ENCODE data around the gene CFB.
"Not testable (repeated sequence)": the region's sequence is repeated elsewhere in the genome, so short reads cannot be mapped to it uniquely, and the experiment has no call there.

The CFB gene

DNA sequence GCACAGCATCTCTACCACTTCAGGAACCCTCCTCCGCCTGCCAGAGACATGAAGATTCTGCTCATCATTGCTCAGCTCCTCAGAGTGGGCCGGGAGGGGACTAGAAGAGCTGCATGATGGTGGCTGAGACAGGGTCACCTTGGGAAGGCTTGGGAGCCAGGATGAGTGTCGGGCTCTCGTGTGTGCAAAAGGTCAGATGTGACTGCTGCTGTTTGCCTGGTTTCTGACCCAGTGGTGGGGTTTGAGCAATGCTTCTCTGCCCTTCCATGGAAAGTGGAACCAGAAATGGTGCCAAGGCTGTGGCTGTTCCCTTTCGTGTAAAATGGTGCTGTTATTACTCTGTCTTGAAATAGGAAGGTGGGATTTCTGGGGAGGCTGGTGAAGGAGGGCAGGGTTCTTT, 35.1 kb downstream of the CFB start:
- not testable (repeated sequence) for H3K4me3 ChIP-seq (ENCODE audit: low read depth, low read length); H3K36me3 ChIP-seq (ENCODE audit: control insufficient read depth, insufficient read depth, low read length); H3K9me3 ChIP-seq (ENCODE audit: control insufficient read depth, insufficient read depth, low read length); H3K27me3 ChIP-seq (ENCODE audit: control insufficient read depth, insufficient read depth, low read length); H3K4me1 ChIP-seq (ENCODE audit: control insufficient read depth, insufficient read depth, low read length); H3K9ac ChIP-seq (ENCODE audit: low read depth, low read length)

DNA sequence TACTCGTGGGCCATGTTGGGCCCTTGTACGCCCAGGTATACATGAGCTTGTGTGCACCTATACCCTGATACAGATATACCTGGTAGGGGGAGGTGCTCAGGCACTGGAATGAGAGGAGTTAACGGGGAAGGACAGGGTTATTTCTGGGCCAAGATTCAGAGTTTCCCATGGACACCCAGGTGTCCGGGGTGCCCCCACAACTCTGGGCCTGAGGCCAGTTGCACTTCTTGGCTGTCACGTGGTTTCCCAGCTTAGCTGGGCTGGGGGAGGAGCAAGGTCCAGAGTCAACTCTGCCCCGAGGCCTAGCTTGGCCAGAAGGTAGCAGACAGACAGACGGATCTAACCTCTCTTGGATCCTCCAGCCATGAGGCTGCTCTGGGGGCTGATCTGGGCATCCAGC, 35.8 kb downstream of the CFB start, which contains the start of gene C4A:
Gene C4A, plus strand, starts transcription at position 314 of the 400 bp plus-strand sequence. Its CDS starts 51 bp downstream, at position 365.
- not testable (repeated sequence) for H3K4me3 ChIP-seq (ENCODE audit: low read depth, low read length); H3K27me3 ChIP-seq (ENCODE audit: control insufficient read depth, insufficient read depth, low read length); H3K9ac ChIP-seq (ENCODE audit: low read depth, low read length); H3K4me1 ChIP-seq (ENCODE audit: control insufficient read depth, insufficient read depth, low read length); H3K9me3 ChIP-seq (ENCODE audit: control insufficient read depth, insufficient read depth, low read length); H3K36me3 ChIP-seq (ENCODE audit: control insufficient read depth, insufficient read depth, low read length)

DNA sequence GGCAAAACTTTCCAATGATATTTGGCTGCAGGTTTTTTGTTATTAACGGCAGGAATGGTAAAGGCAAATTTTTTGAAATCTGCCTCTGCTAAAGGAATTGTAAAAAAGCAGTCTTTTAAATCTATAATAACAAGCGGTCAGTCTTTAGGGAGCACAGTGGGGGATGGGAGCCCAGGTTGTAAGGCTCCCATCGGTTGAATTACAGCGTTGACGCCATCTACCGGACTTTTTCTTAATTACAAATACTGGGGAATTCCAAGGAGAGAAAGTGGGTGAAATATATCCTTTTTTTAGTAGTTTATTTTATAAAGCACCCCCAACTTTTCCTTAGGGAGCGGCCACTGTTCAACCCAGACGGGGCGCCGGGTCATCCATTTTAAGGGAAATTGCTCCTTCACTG, 43.5 kb downstream of the CFB start:
- not testable (repeated sequence) for H3K27me3 ChIP-seq (ENCODE audit: control insufficient read depth, insufficient read depth, low read length); H3K9me3 ChIP-seq (ENCODE audit: control insufficient read depth, insufficient read depth, low read length); H3K4me3 ChIP-seq (ENCODE audit: low read depth, low read length); H3K36me3 ChIP-seq (ENCODE audit: control insufficient read depth, insufficient read depth, low read length); H3K4me1 ChIP-seq (ENCODE audit: control insufficient read depth, insufficient read depth, low read length); H3K9ac ChIP-seq (ENCODE audit: low read depth, low read length)

DNA sequence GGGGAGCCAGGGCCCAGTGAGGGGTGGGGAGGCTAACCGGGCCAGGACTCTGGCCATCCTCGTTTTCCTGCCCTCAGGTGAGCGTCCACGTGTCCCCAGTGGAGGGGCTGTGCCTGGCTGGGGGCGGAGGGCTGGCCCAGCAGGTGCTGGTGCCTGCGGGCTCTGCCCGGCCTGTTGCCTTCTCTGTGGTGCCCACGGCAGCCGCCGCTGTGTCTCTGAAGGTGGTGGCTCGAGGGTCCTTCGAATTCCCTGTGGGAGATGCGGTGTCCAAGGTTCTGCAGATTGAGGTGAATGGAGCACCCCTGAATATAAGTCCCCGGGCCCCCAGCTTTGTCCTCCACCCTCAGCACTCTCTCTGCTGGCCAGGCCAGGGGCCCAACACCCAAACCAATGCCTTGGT, 48.5 kb downstream of the CFB start:
- H3K4me3 ChIP-seq (ENCODE audit: low read depth, low read length); H3K36me3 ChIP-seq (ENCODE audit: control insufficient read depth, insufficient read depth, low read length); H3K9me3 ChIP-seq (ENCODE audit: control insufficient read depth, insufficient read depth, low read length); H3K4me1 ChIP-seq (ENCODE audit: control insufficient read depth, insufficient read depth, low read length); H3K27me3 ChIP-seq (ENCODE audit: control insufficient read depth, insufficient read depth, low read length); H3K9ac ChIP-seq (ENCODE audit: low read depth, low read length): not testable (repeated sequence)

DNA sequence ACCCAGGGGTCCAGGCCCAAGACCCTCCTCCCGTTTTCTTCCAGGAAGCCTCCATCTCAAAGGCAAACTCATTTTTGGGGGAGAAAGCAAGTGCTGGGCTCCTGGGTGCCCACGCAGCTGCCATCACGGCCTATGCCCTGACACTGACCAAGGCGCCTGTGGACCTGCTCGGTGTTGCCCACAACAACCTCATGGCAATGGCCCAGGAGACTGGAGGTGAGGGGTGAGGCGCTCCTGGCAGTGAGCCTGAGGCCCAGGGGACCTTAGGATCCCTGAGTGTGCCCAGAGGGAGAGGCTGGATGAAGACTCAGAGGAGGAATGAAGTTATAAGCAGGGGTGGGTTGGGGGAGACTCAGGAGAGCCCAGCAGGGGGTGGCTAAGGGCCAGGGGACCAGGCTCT, 50.5 kb downstream of the CFB start:
- H3K4me3 ChIP-seq (ENCODE audit: low read depth, low read length); H3K4me1 ChIP-seq (ENCODE audit: control insufficient read depth, insufficient read depth, low read length); H3K9ac ChIP-seq (ENCODE audit: low read depth, low read length); H3K27me3 ChIP-seq (ENCODE audit: control insufficient read depth, insufficient read depth, low read length); H3K9me3 ChIP-seq (ENCODE audit: control insufficient read depth, insufficient read depth, low read length); H3K36me3 ChIP-seq (ENCODE audit: control insufficient read depth, insufficient read depth, low read length): not testable (repeated sequence)
